Measurements from ENCODE around the gene BRICD5.
A peak's percentile ranks its signal among the peaks of the same experiment; 100 is the strongest.

The BRICD5 gene

DNA sequence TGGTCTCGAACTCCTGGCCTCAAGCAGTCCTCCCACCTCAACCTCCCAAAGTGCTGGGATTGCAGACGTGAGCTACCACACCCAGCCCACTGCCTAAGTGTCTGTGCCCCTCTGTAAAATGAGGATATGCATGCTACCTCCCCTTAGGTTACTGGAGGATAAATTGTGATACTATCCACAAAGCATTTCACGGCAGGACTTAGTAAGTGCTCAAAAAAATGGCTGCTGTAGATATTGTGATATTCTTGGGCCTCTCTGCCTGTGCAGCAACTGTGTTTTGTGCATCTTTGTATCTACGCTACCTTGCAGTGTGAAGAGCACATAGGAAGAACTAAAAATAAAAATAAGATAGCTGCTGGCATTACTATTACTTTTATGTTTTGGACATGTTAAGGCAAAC lies 12.4 kb downstream of the BRICD5 start:
- no peak overlapping the region for H3K27ac ChIP-seq (ENCODE audit: extremely low read depth, low read depth, low read length)

GRCh38 chr16:2197765-2198164 lies 12.9 kb downstream of the BRICD5 start:
- peaks cover 9% of the 10 kb centered on the region; the same call in 1 of the 2 replicates for H3K4me1 ChIP-seq (ENCODE audit: control insufficient read depth, insufficient read depth, low read length)
- POLR2A ChIA-PET = no interaction called here

More for the DNA sequence above, 12.4 kb downstream of the BRICD5 start:
- Histone ChIP-seq H3K9me3 (ENCODE audit: control insufficient read depth, insufficient read depth, low read depth, low read length) (no peaks in the 10 kb centered on the region), H3K4me3 (ENCODE audit: low read depth, low read length) (no peak overlapping the region), H3K36me3 (ENCODE audit: control insufficient read depth in 2 of 2, insufficient read depth in 1 of 2, low read length in 2 of 2) (no peaks in the 10 kb centered on the region), H3K4me1 (ENCODE audit: control insufficient read depth, insufficient read depth, low read length) (peaks cover 9% of the 10 kb centered on the region; the same call in 1 of the 2 replicates)
- CTCF ChIA-PET = interaction anchor here (0.7 to 0.8 kb wide), 2 partner anchors 241 to 303 kb away, joined by 3 read pairs; no protein-coding TSS in a partner anchor
- POLR2A ChIA-PET = no interaction called here
- TF ChIP-seq SETDB1 (IDR thresholded peaks at IDR 0.05; ENCODE audit: insufficient read length, low read length) (no peak), ZNF664 (tag by site-specific recombination; IDR thresholded peaks at IDR 0.05) (peak; percentile 94)

More at GRCh38 chr16:2197765-2198164, 12.9 kb downstream of the BRICD5 start:
- Histone ChIP-seq H3K36me3 (ENCODE audit: control insufficient read depth in 2 of 2, insufficient read depth in 1 of 2, low read length in 2 of 2) (no peaks in the 10 kb centered on the region), H3K9me3 (ENCODE audit: control insufficient read depth, insufficient read depth, low read depth, low read length) (no peaks in the 10 kb centered on the region), H3K27ac (ENCODE audit: extremely low read depth, low read depth, low read length) (no peak overlapping the region), H3K4me3 (ENCODE audit: low read depth, low read length) (no peak overlapping the region)
- CTCF ChIA-PET = interaction anchor here (0.6 to 1.3 kb wide), 4 partner anchors 13 to 303 kb away, joined by 3 to 5 read pairs (median 3); partner anchors contain the start of gene TRAF7
- TF ChIP-seq ZNF521 (tag by site-specific recombination; IDR thresholded peaks at IDR 0.05) (no peak), HOXC10 (CRISPR knock-in tag; IDR thresholded peaks at IDR 0.05) (no peak), ZNF391 (tag by site-specific recombination; IDR thresholded peaks at IDR 0.05; ENCODE audit: borderline replicate concordance, low read depth) (no peak), MEIS1 (CRISPR knock-in tag; IDR thresholded peaks at IDR 0.05; ENCODE audit: borderline replicate concordance) (no peak), FEZF1 (tag by site-specific recombination; IDR thresholded peaks at IDR 0.05) (no peak), KLF7 (tag by site-specific recombination; IDR thresholded peaks at IDR 0.05; ENCODE audit: borderline replicate concordance) (no peak), ZIC2 (tag by site-specific recombination; IDR thresholded peaks at IDR 0.05) (no peak), ZNF544 (tag by site-specific recombination; IDR thresholded peaks at IDR 0.05) (no peak), ZBTB20 (tag by site-specific recombination; IDR thresholded peaks at IDR 0.05) (no peak), ZNF561 (tag by site-specific recombination; IDR thresholded peaks at IDR 0.05; ENCODE audit: borderline replicate concordance) (no peak), MZF1 (tag by site-specific recombination; IDR thresholded peaks at IDR 0.05; ENCODE audit: borderline replicate concordance) (no peak), ZNF76 (tag by site-specific recombination; IDR thresholded peaks at IDR 0.05; ENCODE audit: borderline replicate concordance, low read depth) (no peak), SP3 (tag by site-specific recombination; IDR thresholded peaks at IDR 0.05) (no peak), ZNF621 (tag by site-specific recombination; IDR thresholded peaks at IDR 0.05) (no peak), KLF1 (tag by site-specific recombination; IDR thresholded peaks at IDR 0.05) (no peak), ZNF555 (tag by site-specific recombination; conservative IDR thresholded peaks at IDR 0.05) (no peak)
- TF ChIP-seq, protein P1, sequence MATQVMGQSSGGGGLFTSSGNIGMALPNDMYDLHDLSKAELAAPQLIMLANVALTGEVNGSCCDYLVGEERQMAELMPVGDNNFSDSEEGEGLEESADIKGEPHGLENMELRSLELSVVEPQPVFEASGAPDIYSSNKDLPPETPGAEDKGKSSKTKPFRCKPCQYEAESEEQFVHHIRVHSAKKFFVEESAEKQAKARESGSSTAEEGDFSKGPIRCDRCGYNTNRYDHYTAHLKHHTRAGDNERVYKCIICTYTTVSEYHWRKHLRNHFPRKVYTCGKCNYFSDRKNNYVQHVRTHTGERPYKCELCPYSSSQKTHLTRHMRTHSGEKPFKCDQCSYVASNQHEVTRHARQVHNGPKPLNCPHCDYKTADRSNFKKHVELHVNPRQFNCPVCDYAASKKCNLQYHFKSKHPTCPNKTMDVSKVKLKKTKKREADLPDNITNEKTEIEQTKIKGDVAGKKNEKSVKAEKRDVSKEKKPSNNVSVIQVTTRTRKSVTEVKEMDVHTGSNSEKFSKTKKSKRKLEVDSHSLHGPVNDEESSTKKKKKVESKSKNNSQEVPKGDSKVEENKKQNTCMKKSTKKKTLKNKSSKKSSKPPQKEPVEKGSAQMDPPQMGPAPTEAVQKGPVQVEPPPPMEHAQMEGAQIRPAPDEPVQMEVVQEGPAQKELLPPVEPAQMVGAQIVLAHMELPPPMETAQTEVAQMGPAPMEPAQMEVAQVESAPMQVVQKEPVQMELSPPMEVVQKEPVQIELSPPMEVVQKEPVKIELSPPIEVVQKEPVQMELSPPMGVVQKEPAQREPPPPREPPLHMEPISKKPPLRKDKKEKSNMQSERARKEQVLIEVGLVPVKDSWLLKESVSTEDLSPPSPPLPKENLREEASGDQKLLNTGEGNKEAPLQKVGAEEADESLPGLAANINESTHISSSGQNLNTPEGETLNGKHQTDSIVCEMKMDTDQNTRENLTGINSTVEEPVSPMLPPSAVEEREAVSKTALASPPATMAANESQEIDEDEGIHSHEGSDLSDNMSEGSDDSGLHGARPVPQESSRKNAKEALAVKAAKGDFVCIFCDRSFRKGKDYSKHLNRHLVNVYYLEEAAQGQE (tag by site-specific recombination; IDR thresholded peaks at IDR 0.05) = no peak
- TF ChIP-seq, protein P2, sequence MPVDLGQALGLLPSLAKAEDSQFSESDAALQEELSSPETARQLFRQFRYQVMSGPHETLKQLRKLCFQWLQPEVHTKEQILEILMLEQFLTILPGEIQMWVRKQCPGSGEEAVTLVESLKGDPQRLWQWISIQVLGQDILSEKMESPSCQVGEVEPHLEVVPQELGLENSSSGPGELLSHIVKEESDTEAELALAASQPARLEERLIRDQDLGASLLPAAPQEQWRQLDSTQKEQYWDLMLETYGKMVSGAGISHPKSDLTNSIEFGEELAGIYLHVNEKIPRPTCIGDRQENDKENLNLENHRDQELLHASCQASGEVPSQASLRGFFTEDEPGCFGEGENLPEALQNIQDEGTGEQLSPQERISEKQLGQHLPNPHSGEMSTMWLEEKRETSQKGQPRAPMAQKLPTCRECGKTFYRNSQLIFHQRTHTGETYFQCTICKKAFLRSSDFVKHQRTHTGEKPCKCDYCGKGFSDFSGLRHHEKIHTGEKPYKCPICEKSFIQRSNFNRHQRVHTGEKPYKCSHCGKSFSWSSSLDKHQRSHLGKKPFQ (tag by site-specific recombination; IDR thresholded peaks at IDR 0.05) = no peak
- TF ChIP-seq, protein P3, sequence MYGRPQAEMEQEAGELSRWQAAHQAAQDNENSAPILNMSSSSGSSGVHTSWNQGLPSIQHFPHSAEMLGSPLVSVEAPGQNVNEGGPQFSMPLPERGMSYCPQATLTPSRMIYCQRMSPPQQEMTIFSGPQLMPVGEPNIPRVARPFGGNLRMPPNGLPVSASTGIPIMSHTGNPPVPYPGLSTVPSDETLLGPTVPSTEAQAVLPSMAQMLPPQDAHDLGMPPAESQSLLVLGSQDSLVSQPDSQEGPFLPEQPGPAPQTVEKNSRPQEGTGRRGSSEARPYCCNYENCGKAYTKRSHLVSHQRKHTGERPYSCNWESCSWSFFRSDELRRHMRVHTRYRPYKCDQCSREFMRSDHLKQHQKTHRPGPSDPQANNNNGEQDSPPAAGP (tag by site-specific recombination; IDR thresholded peaks at IDR 0.05) = no peak
- TF ChIP-seq, protein P4, sequence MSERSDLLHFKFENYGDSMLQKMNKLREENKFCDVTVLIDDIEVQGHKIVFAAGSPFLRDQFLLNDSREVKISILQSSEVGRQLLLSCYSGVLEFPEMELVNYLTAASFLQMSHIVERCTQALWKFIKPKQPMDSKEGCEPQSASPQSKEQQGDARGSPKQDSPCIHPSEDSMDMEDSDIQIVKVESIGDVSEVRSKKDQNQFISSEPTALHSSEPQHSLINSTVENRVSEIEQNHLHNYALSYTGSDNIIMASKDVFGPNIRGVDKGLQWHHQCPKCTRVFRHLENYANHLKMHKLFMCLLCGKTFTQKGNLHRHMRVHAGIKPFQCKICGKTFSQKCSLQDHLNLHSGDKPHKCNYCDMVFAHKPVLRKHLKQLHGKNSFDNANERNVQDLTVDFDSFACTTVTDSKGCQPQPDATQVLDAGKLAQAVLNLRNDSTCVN (tag by site-specific recombination; optimal IDR thresholded peaks at IDR 0.05) = no peak
